Activated effector memory CD4-positive, alpha-beta T cell treated with Interleukin-2 at 50 U/mL for 16 hours (primary cell): ENCODE results near the gene PAX6.

ENCODE experiments used
- DNase-seq: peaks from one replicate; pipeline ENCODE4 v3.0.0-alpha.2; 2020

The PAX6 gene

GRCh38 chr11:31810779-31811647, at the start of gene PAX6:
Gene PAX6, minus strand, starts transcription at chr11:31811322. Its CDS starts 4,911 bp downstream, at chr11:31806411.
- DNase-seq = no peak

GRCh38 chr11:31860391-31860790, 49.3 kb upstream of the PAX6 start:
- no peak for DNase-seq

GRCh38 chr11:31856248-31856647, 45.1 kb upstream of the PAX6 start:
- no peak for DNase-seq

- no peak for DNase-seq
These were observed 44.3 kb upstream of the PAX6 start for GRCh38 chr11:31855466-31855865.

- DNase-seq = no peak
These were observed 39.2 kb upstream of the PAX6 start for GRCh38 chr11:31850365-31850764.

- no peak for DNase-seq
These were observed 36.6 kb upstream of the PAX6 start for GRCh38 chr11:31847761-31848160.

- DNase-seq = no peak
These were observed 34.2 kb upstream of the PAX6 start for GRCh38 chr11:31845331-31845730.

DNA sequence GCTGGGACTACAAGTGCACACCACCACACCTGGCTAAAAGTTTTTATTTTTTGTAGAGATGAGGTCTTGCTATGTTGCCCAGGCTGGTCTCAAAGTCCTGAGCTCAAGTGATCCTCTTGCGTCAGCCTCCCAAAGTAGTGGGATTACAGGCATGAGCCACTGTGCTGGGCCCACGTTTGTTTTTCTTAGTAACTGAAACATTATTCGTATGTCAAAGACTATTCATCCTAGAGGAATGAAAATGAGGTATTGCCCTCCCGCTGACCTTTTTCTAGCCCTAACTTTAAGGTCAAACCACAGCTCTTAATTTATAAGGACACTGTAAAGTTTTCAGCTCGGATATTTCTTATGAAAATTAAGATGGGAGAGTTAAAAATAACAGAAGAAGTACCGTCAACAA, 33.2 kb upstream of the PAX6 start:
- DNase-seq = no peak

GRCh38 chr11:31841435-31841834, 30.3 kb upstream of the PAX6 start:
- DNase-seq = no peak

GRCh38 chr11:31834237-31834636, 23.1 kb upstream of the PAX6 start:
- DNase-seq = no peak

DNA sequence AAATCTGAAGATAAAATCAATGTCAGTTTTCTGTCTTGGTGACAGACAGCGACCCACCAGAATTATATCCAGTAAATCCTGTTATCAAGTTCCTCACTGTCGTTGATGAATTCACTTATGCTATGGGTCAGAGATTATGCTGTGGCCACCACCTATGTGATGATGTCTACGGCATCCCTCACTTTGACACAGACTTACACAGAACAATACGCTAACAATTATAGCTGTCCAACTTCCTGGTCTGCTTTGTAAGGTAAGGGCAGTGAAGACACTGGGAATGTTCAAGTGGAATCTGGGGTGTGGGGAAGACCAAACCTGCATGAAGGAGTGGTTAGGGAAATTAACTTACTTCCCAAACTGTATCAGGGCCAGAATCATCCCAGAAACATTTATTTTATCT, 19.3 kb upstream of the PAX6 start:
- no peak for DNase-seq

GRCh38 chr11:31828217-31828616, 17.1 kb upstream of the PAX6 start:
- no peak for DNase-seq

GRCh38 chr11:31827455-31828206, 16.5 kb upstream of the PAX6 start:
- no peak for DNase-seq

DNA sequence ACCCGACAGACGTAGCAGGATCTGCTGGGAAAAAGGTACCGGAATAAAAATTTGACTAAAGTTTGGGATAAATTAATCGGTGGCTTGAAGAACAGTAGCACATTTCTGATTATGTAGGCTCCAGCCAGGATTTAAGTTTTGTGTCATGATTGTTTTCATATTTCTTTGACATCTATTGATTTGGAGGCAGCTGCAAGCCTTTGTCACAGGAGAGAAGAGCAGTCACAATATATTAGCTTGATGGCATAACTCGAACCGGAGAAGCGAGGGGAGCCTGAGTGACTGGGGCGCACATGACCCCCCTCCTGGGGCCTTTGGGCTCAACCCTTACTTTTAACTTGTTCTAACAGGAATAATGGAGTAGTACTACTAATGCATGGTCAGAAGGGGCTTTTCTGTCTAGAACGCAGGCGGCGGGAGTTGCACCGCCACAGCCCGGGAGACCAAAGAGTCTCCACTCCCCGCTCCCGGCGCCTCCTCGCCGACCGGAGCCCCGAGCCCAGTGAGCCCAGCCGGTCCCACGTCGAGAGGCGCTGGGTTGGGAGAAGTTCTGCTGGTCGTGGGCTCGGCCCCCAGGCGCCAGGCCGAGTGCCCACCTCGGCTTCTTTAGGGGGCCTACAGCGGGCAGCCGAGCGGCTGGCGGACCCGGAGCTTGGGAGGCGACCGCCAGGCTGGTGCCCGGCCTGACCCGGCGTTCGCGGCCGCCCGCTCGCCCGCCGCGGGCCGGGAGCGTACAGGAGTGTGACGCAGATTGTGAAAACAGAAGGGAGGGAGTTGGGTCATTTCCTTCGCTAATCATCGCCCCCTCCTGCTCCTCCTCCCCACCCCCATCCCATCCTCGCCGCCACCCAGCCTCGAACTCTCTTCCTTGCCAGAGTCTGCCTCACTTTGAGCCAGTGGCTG, 15.7 kb upstream of the PAX6 start:
- no peak for DNase-seq

- no peak for DNase-seq
These were observed 14.8 kb upstream of the PAX6 start for GRCh38 chr11:31825838-31826484.

- DNase-seq = no peak
These were observed 14.0 kb upstream of the PAX6 start for GRCh38 chr11:31824879-31825837.

GRCh38 chr11:31824332-31824878, 13.3 kb upstream of the PAX6 start:
- DNase-seq = no peak

DNA sequence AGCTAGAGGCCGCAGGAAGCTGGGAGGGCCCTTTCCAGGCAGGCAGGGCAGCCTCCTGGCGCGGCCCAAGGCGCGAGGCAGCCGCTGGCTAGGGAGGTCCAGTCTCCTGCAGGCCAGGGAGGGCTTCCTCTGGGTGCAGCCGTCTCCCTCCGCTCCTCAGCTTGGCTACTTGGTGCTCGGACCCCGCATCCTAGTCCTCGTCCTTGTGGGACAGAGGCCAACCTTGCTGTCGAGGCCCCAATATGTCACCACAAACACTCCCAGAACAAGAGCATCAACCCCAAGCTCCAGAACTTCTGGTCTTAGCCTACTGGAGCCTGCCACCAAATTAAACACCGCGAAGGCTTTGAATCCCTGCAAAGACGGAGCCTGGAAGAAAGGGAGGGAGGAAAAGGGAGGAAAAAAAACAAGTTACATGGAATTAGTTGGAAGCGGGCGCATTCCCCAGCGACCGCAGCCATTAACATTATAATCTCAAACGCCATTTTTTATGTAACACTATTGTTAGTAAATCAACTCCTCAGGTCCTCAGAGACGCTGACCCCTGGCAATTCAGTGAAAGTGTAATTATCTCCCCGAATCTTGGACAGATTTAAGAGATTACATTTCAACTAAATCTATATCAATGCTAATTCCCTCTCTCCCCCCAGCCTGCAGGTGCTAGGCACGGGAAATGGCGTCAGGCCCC, 12.7 kb upstream of the PAX6 start:
- no peak for DNase-seq

DNA sequence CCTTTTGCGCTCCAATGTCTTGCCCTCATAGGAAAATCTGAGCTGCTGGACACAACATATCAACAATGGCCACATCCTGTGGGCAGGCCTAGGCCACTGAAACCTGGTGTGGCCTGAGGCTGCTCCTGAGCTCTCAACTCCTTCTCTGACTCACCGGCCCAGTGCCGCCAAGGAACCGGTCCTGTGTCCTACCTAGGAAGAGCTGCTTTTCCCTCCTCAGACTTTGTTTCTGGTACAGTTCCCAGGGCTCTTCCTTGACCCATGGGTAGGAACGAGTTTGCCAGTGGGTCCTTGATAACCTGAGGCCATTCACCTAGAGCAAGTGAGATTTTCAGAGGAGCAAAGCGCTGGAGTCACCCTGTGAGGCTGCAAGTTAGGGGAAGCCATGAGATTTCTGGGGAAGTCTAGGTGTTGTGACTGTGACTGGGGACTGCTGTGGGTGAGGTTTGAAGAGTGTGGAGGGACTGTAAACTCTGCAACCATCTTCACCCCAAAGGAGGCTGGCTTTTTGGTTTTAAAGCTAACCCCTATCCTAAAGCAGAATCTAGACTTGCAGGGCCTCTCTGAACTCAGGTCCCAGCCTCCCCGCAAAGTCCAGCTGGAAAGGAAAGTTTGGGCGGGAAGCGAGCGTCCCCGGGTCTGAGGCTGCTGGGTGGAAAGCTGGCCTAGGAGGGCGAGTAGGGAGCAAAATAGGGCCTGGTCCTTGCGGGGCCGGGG, 12.0 kb upstream of the PAX6 start:
- DNase-seq = no peak
